ENCODE results near the gene DNMT3A. TPM values are rescaled to one million over a fixed set of nuclear protein-coding genes. Genes with fewer than 3 reads are reported as not detected.

DNMT3A gene
- 6.7 to 9.0 TPM (median 8.3 TPM) in 5 replicates for total RNA-seq (2022; extraction: Qiagen RNA extraction)

GRCh38 chr2:25341753-25342371, at the start of gene DNMT3A:
Gene DNMT3A (minus strand): TSS chr2:25341925. CDS start chr2:25313984, 27,941 bp downstream.

Other genes starting within 250 kb of the DNMT3A start
- not detected in 5 replicates for gene POMC, start 173.3 kb downstream of the DNMT3A start, total RNA-seq (2022; extraction: Qiagen RNA extraction)